DMS53 treated with DMSO at 0.1 percent for 48 hours (cell line): ENCODE measurements around the gene GSTM5.
"Not testable (repeated sequence)": the region's sequence is repeated elsewhere in the genome, so short reads cannot be mapped to it uniquely, and the experiment has no call there.

Experiments
- DNase-seq: peaks from one replicate; lab custom pipeline; 2025; ENCODE audit not compliant: unreplicated experiment; lab: John Stamatoyannopoulos, UW

GSTM5 gene

DNA sequence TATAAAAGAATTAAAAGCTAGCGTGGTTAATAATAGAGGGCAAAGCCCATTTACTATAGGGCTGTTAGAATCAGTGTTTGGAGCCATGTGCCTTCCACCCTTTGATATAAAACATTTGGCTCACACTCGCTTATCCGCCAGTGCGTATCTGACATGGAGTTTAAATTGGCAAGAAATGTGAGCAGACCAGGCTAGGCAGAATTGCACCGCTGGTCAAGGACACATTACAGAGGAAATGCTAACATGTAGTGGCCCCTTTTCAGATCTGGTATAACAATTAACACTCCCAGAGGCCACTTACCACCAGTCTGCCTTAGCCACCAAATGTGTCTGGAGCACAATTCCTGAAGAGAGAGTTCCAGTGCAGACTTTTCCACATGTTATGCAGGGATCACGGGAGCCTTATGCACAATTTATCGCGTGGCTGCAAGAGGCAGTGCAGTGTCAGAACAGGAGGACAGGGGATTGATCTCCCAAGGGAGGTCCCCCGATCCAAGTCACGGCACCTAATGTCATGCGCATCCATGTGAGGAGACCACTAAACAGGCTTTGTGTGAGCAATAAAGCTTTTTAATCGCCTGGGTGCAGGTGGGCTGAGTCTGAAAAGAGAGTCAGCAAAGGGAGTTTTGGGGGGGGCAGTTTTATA, 14.8 kb downstream of the GSTM5 start:
- DNase-seq = no peak

DNA sequence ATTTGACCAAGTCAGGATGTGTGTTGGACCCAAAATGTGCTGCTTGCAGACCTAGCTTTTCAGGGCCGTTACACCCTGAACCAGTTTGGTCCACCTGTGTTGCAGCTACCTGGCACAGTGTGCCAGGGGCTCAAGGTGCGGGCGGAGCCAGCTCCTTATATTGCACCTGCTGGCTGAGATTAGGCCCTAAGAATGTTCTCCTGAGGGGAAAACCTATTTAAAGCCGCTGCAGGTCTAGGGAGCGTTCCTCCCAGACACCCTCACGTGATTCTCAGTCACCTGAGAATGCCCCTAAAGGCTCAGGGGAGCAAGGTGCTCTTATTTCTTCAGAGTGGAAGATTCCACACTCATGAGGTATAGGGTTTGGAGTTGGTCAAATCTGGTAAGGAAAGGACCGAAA, 16.8 kb downstream of the GSTM5 start:
- no peak for DNase-seq

DNA sequence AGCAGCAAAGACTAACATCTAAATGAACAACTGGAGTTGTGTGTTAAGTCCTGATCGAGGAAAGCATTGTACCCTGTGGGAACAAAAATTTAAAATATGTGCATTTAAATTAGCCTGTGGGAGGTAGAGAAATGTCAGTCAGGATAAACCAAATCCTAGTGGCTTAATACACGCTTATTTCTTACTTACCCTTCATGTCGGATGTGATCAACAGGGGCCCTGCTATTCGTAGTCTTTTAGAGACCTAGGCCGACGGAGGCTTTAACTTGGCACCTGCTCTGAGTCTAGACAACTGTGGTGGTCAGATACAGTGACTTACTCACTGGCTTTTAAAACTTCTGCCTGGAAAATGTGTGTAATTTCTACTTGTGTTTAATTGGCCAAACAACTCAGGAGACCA, 18.6 kb downstream of the GSTM5 start:
- DNase-seq = no peak

DNA sequence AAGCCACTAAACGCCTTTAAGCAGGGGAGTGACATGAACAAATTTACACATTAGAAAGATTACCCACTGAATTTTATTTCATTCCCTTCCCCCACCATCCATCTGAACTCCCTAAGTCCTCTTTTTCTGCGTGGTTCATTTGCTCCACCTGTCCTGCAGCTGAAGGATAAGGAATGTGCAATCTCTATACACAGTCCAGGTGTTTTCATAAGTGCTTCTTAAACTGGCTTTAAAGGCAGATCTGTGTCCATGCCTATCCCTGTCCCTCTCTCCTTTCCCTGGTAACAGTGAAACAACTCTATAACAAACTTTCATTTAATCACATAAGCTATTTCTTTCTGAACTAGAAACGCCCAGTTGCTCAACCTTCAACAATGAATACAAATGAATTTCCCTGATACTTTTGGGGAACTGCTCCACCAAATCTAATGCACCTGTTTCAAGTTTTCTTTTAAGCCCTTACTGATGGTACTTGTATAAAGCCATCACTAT, 20.4 kb downstream of the GSTM5 start:
- DNase-seq = peak; percentile 27

DNA sequence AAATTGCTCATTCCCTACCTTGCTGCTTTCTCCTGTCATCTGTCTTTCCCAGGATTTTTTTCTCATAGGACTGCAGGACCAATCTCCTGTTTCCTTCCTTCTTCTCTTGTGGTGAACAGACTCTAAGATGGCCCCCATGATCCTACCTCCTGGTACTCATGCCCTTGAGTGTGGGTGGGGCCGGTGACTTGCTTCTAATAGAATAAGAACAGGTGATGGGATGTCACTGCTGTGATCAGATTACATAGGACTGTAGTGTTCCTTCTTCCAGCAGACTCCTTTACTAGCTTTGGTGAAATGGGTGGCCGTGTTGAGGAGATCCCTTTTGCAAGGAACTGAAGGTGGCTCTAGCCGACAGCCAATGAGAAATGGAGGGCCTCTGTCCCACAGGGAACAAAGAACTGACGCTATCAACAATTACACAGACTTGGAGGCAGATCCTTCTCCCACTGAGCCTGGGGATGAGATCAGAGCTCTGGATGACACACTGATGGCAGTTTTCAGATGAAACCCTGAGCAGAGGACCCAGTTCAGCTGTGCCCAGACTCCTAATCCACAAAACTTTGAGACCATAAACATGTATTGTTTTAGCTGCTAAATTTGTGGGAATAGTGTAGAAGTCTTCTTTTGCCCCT, 21.3 kb downstream of the GSTM5 start:
- no peak for DNase-seq

DNA sequence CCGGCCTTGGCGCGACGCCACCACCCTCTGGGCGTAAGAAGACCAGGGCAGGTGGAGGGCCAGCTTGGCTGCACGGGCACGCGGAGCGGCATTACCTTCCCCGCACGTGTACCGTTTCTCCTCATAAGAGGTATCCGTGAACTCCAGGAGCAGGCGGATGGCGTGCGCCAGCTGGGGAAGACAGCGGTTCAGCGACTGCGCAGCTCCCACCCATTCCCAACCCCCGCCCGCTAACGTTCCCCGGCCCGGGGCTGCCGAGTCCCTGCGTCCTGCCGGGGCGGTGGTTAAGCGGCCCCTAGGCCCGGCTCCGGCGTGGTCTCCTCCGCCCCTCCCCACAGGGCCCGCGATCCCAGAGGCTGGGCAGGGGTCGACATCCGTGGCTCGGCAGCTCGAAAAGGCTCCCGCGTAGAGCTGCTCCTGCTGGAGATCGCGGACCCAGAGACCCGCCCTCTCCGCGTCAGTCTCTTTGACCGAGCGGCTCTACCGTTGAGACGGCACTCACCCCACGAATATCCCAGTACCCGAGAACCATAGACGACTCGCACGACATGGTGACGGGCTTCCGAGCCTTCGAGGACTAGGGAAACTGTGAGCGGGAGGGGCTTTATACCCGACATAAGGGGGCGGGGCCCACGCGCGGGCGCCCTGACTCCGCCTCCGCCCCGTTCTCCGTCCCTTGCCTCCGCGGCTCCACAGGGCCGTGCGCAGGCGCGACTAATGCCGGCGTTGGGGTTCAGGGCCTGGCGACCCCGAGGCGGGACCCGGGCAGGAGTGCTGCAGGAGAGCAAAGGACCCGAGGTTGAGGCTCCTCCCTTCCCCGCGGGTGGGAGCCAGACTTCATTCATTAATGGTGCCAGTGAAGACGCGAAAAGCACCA, 27.9 kb downstream of the GSTM5 start:
- DNase-seq = peak; percentile 45

DNA sequence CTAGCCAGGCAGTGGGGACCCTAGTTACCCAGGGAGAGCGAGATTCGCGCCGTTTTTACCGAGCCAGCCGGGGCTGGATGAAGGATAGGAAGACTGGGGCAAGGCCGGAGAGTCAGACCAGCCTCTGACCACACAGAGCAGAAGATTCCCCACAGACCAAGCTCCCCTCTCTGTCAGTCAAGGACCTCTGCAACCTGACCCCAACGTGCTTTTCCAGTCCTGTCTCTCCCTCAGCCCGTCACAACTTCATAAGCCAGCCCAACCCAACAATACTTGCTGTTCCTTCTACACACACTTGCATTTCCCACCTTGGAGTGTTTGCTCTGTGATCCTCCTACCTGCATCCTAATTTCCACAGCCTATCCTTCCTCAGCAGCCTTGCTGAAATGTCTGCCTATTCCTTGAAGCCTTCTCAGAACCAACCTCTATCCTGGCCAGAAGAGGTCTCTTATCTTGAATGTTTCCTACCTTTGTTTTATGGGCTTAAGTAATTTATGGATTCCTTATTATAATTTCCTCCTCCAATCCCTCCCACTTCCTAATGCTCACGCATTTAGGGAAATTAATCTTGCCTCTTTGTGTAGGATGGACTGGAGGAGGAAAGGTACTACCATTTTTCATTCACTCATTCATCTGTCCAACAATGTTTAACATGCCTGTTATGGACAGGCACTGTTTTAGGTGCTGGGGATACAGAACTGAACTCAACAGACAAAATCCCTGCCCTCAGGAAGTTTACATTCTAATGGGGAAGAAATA, 28.7 kb downstream of the GSTM5 start, which contains the start of gene GSTM3:
TSS of gene GSTM3 (minus strand) at position 424 of the 759 bp plus-strand sequence. CDS start 751 bp downstream, outside the sequence.
- peak; percentile 44 for DNase-seq

DNA sequence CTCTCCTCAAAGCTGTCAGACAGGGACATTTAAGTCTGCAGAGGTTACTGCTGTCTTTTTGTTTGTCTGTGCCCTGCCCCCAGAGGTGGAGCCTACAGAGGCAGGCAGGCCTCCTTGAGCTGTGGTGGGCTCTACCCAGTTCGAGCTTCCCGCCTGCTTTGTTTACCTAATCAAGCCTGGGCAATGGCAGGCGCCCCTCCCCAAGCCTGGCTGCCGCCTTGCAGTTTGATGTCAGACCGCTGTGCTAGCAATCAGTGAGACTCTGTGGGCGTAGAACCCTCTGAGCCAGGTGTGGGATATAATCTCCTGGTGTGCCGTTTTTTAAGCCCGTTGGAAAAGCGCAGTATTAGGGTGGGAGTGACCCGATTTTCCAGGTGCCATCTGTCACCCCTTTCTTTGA, 36.3 kb downstream of the GSTM5 start:
- not testable (repeated sequence) for DNase-seq

DNA sequence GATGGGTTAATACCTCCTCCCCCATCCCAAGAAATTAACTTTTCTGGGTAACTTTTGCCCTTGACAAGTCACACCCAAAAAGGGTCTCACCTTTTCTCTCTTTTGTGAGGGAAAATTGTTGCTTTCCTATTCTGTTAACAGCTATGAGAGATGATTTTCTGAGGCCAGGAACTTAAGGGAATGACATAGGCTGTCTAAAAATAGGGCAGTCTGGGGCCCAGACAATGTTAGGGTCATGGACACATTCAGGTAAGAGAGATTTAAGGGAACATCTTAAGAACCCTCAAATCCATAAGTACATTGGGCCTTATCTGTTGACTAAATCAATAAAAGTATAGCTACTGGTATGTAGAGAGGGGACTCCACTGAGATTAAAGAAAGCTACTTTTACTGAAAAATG, 37.2 kb downstream of the GSTM5 start:
- no peak for DNase-seq

DNA sequence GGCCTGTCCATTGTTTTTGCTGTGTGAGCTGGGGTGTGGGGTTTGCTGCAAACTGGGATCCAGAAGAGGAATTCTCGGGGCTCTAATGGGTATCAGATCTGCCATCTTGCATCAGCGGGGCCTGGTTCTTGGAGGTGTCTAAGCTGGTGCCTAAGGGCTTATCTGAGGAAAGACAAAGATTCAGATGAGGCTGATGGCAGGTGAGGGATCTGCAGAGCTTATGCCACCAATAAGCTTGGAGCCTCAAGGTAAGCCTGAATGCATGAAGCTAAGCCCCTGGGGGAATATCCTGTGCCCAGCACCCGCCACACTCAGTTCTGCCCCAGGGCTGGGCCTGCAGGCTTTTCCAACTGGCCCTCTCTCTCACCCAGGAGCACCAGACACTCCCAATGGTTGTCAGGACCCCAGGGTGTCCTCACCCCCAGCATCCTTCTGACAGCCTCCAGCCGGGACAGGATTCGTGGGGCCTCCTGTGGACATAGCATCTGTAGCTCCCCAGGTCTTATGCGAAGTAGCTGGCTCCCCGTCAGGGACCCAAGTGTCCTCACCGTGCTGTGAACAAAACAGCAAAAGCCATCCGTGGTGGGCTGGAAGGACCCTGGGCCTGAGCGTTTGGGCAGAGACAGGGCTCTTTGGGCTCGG, 38.3 kb downstream of the GSTM5 start:
- no peak for DNase-seq

DNA sequence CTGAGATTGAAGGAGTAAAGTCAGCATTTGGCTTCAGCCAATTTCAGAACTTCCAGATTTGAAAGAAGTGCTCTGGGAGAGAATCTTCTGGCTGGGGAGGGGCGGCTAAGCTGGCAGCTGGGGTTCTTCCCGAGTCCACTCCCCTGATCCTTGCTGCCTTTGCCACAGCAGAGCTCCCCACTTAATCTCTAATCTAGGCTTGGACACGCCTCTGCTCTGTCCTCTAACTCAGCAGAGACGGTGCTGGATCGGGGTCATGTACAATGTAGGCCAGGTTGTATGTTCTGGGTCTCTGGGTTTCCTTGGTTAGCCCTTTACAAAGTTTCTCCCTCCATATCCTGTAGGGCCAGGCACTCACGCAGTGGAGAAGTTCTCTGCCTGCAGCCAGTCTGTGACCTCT, 38.9 kb downstream of the GSTM5 start:
- no peak for DNase-seq

DNA sequence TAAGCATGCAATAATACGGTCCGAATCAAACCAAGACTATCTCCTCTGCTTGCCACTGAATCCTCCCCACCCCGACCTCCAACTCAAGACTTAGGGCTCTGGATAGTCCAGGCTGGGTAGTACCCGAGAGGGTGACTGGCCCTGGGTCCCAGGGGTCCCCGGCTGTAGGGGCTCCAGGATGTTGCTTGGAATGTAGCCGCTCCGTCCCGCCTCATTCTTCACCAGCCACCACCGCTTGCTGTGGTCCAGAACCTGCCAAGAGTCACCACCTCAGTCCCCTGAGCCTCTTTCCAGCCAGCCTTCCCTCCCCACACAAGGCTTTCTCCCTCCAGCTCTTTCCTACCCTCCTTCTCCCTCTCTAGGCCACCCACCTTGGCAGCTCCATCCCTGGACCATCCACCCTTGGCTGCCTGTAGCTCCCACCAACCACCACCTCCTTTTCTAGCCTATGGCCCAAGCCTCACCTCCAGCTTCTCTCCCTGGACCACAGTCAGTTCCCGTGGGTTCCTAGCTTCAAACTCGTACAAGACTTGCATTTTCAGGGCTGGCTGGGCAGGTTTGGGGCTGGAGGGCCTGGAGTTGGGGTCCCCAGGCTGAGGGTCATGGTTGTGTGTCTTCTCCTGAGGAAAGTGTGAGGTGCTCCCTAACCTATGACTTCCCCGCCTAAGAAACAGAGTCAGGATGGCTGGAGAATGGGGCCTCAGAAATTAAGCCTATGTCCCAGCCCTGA, 39.6 kb downstream of the GSTM5 start:
- no peak for DNase-seq

DNA sequence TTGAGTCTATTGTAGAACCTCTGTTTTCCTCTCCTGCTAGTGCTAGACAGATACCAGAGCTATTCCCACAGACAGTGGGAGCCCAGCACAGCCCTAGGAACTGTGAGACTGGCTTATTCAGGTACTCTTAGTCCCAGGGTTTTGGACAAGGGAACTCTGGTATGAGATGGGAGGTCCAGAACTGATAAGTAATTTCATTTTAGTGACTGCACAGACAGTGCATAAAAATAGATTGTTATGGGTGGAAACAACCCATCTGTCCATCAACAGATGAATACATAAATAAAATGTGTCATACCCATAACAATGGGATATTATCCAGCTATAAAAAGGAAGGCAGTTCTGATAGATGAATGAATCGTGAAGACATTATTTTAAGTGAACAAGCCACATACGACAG, 42.7 kb downstream of the GSTM5 start:
- no peak for DNase-seq

DNA sequence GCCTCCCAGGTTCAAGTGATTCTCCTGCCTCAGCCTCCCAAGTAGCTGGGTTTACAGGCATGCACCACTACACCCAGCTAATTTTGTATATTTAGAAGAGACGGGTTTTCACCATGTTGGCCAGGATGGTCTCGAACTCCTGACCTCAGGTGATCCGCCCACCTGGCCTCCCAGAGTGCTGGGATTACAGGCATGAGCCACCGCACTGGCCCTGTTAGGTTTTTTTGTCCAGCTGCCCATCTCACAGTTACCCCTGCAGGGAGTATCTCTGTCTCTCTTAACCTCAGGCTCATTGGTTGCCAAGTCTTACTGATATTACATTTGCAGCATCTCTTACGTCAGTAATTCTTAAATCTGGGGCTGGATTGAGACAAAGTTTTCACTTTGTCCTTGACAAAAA, 44.3 kb downstream of the GSTM5 start:
- DNase-seq = not testable (repeated sequence)

DNA sequence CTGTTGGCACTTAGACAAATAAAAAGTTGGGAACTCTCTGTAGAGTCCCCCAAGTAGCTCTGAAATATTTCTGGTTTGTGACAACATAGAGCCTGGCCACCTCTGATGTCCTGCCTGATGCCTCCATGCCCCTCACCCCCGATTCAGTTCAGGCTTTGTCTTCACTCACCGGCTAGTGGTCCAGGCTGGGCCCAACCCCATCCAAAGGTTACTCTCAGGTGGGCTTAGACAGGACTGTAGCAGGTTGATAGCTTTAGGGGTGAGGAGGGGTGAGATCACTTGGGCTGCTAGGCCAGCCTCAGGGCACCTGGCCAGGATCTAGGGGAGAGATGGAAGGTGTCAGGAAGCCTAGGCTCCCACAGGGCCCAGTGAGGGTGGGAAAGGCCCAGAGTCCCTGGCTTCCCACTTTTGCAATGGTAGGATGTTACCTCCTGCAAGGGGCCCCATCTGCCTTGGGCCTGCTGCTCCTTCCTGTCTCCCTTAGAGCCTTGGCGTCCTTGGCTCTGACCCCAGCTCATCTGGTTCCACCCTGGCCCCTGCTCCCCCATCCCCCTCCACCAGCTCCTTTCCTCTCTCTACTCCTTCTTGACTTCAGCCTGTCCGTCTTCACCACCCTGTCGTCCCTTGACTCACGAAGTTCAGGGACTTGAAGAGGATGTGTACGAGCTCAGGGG, 44.9 kb downstream of the GSTM5 start:
- no peak for DNase-seq

DNA sequence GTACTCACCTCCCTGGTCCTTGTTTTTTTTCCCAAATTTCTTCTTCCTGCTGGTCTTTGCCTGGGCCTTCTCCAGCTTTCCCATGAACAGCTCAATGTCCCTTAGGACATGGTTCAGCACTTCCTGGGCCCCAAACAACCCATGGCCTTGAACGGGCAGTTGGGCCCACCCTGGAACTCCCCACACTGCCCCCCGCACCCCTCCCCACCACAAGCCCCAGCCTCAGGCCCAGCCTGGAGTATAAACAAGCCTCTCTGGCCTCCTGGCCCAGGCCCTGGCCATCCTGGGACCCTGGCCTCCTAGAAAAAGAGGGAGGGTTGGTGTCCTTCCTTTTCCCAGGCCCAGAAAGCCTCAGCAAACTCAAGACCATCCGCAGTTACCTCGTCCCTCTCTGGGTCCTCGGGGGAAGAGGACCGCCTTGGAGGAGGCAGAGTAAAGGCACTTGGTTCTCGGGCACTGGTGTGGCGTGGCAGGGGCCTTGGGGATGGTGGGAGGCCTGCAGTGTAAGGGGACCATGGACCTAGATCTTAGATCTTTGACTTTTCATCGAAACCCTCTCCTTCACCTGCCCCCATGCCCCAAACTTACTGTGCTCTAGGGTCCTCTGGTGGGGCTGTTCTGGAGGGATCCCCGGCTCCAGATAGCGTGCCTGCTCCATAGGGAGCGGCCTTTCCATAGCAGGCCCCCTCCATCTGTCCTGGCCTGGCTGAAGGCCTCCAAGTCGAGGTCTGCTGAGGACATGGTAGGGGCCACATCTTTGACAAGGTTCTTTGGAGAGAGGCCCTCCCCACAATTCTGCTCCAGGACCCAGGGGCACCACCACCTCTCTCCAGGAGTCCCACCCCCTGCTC, 46.1 kb downstream of the GSTM5 start:
- DNase-seq = no peak

DNA sequence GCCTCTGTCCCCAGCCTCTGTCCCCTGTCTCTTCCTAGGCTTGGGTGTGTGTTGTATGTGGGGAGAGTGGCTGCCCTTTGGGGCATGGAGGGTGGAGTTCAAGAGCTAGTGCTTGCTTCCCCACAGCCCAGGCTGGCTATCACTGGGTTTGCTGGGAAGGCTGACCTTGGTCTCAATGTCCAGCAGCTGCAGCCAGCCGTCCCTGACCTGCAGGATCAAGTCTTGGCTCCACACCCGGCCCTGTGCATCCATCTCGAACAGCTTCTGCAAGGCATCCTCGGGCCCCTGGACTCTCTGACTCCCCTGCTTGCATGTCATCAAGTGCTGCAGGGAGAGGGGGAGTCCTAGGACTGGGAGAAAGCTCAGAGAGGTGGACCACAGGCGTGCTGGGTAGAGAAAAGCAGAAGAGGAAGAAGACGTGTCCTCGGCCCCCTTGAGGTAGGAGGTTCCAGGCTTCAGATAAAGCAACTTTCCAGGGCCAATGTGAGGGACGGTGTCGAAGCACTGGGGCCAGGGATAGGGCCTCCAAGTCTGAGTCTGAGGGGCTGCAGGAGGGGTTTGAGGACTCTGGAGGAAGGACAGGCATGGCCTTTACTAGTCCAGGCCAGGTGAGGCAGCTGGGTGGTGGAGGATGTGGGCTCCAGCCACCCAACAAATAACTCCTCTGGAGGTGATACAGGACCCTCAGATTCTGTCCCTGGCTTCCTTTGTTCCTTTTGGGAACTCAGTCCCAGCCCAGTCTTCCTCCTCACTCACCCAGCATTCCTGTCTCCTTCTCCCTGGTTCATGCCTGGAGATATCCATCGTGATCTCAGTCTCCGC, 47.7 kb downstream of the GSTM5 start:
- no peak for DNase-seq
